ENCODE measurements around the gene RUNX1.

Gene RUNX1

DNA sequence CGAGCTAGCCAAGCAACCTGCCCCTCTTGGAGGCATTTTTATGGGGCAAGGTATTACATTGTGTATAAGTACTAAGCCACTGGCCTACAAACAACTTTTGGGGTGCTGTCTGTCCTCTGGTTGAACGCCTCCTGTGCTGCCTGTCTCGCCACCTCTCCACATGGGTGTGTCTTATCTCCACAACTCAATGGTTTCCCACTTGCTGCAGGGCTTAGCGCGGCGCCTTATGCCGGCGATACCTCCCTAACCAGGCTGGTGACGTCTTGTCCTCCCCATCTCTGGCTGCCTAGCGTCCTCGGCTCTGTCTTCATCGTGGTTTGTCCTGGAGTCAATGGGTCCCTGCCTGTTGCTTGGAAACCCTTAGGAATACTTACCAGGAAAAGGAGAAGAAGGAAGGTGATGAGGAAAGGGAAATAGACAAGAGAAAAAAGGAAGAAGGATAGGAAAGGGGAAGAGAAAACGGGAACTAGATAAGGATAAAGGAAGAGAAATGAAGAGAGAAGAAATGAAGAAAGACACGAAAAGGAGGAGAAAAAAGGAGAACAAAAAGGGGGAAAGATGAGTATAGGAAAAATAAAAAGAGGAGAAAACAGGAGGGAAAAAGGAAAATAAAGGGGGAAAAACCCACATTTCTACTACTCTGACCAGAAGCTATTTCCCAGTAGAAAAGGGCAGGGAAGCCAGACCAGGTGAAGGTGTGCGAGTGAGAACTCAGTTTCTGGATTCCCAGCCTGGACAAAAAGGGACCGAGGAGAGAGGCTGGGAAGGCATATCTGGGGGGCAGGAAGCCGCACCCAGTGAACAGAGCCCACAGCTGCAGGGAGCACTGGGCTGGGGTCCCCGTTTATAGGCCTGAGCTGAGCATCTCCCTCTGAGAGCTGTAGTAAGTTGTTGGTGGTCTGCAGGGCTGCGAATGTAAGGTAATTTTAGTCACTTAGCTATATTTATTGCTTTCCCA lies 294.1 kb downstream of the RUNX1 start:
- H3K9me3 ChIP-seq (ENCODE audit: control insufficient read depth, low read length), result no peaks in the 10 kb centered on the region
- DNase-seq, result no peak
- H3K4me3 ChIP-seq (ENCODE audit: insufficient read depth, low read depth, low read length, poor library complexity, severe bottlenecking), result no peak overlapping the region
- H3K27ac ChIP-seq (ENCODE audit: insufficient read depth, low read length, poor library complexity, severe bottlenecking), result no peak overlapping the region
- H3K36me3 ChIP-seq (ENCODE audit: control insufficient read depth, insufficient read depth, low read length), result no peaks in the 10 kb centered on the region
- no peaks in the 10 kb centered on the region for H3K27me3 ChIP-seq (replicated peaks; ENCODE audit: control insufficient read depth, insufficient read depth, low read length, poor library complexity, severe bottlenecking)
- no peaks in the 10 kb centered on the region for H3K4me1 ChIP-seq (ENCODE audit: control insufficient read depth, insufficient read depth, low read length, poor library complexity, severe bottlenecking)

DNA sequence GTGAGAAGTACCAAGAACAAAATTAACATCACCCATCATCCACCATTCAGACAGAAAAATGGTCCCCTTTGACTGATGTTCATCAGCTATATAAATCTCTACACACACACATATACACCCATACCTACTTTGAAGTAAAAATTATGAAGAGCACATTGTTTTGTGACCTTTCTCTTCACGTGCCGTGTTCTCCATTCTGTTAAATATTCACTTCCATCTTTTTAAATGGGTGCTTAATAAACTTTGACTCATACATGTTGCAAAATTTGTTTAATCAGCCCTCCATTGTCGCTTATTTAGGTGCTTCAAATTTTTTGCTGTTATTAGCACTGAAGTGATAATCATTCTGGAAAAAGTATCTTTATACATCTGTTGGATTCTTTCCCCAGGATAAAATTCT lies 300.2 kb downstream of the RUNX1 start:
- no peak overlapping the region for H3K4me3 ChIP-seq (ENCODE audit: insufficient read depth, low read depth, low read length, poor library complexity, severe bottlenecking)
- H3K36me3 ChIP-seq (ENCODE audit: control insufficient read depth, insufficient read depth, low read length), result no peaks in the 10 kb centered on the region
- H3K4me1 ChIP-seq (ENCODE audit: control insufficient read depth, insufficient read depth, low read length, poor library complexity, severe bottlenecking), result no peaks in the 10 kb centered on the region
- no peak for DNase-seq
- H3K9me3 ChIP-seq (ENCODE audit: control insufficient read depth, low read length), result no peaks in the 10 kb centered on the region
- no peak overlapping the region for H3K27ac ChIP-seq (ENCODE audit: insufficient read depth, low read length, poor library complexity, severe bottlenecking)
- H3K27me3 ChIP-seq (replicated peaks; ENCODE audit: control insufficient read depth, insufficient read depth, low read length, poor library complexity, severe bottlenecking), result no peaks in the 10 kb centered on the region

DNA sequence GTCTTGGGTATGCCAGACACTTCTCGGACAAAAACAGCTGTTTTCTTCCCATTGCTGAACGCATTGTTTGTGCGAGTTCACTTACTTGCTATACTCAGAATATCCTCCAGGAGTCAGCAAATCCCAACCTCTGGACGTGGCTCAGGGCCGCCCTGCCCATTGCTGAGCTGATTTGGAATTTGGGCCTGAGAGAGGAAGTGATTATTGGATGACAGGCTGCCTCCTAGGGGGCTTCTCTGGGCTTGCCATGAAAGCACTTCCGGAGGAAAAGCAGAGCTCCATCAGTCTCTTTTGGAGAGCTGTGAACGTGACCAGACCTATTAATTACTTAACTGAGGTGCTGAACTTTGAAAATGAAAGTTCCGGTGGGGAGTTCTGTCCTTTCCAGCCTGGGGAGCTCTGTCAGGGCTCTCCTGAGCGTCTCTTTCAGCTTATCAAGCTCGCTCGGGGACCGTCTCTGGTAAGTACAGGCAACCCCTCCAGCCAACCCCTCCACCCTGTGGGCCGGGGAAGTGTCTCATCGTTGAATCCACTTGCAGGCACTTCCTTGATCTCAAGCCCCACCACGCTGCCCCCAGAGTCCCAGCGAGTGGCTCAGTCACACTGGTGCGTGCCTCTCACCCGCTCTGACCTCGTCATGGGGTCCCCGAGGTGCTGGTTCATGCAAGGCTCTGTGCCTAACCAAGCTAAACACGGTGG lies 303.4 kb downstream of the RUNX1 start:
- Histone ChIP-seq H3K27me3 (replicated peaks; ENCODE audit: control insufficient read depth, insufficient read depth, low read length, poor library complexity, severe bottlenecking) (no peaks in the 10 kb centered on the region), H3K36me3 (ENCODE audit: control insufficient read depth, insufficient read depth, low read length) (no peaks in the 10 kb centered on the region), H3K4me1 (ENCODE audit: control insufficient read depth, insufficient read depth, low read length, poor library complexity, severe bottlenecking) (no peaks in the 10 kb centered on the region), H3K27ac (ENCODE audit: insufficient read depth, low read length, poor library complexity, severe bottlenecking) (no peak overlapping the region), H3K4me3 (ENCODE audit: insufficient read depth, low read depth, low read length, poor library complexity, severe bottlenecking) (no peak overlapping the region), H3K9me3 (ENCODE audit: control insufficient read depth, low read length) (no peaks in the 10 kb centered on the region)
- peak in 2 of 3 donors; percentile 5 to 37 for DNase-seq

DNA sequence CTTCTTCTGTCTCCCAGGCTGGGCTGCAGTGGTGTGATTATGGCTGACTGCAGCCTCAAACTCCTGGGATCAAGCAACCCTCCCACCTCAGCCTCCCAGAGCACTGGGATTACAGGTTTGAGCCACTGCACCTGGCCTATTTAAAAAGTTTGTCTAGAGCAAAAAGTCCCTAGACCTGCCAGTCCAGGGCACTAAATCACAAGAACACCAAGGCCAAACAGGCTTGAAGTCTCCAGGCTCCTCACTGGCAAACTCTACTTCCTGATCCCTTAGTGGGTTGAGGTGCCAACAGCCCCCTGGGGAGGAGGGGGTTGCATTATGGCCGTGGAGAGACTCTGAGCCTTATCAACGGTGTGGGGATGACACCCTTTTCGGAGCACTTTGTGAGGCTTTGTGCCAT lies 304.3 kb downstream of the RUNX1 start:
- Histone ChIP-seq H3K27ac (ENCODE audit: insufficient read depth, low read length, poor library complexity, severe bottlenecking) (no peak overlapping the region), H3K9me3 (ENCODE audit: control insufficient read depth, low read length) (no peaks in the 10 kb centered on the region), H3K4me3 (ENCODE audit: insufficient read depth, low read depth, low read length, poor library complexity, severe bottlenecking) (no peak overlapping the region), H3K27me3 (replicated peaks; ENCODE audit: control insufficient read depth, insufficient read depth, low read length, poor library complexity, severe bottlenecking) (no peaks in the 10 kb centered on the region), H3K4me1 (ENCODE audit: control insufficient read depth, insufficient read depth, low read length, poor library complexity, severe bottlenecking) (no peaks in the 10 kb centered on the region), H3K36me3 (ENCODE audit: control insufficient read depth, insufficient read depth, low read length) (no peaks in the 10 kb centered on the region)
- DNase-seq, result no peak

DNA sequence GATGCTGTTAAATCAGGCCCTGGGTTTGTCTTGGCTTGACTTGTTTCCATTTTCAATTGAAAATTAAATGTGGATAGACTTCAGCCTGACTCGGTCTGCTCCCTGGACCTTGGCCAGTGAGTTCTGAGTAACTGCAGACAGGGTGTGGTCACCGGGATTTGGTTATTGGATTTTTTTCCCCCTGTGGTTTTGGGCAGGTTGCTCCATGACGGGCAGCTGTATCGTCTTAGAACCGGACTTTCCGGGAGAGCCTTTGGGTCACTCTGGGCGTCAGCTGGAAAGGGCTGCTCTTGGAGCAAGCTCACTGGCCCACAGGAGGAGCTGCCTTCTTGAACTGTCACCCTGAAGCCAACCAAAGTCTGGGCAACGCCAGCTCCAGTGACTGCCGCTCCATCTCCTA lies 305.3 kb downstream of the RUNX1 start:
- Histone ChIP-seq H3K27me3 (replicated peaks; ENCODE audit: control insufficient read depth, insufficient read depth, low read length, poor library complexity, severe bottlenecking) (no peaks in the 10 kb centered on the region), H3K36me3 (ENCODE audit: control insufficient read depth, insufficient read depth, low read length) (no peaks in the 10 kb centered on the region), H3K4me1 (ENCODE audit: control insufficient read depth, insufficient read depth, low read length, poor library complexity, severe bottlenecking) (no peaks in the 10 kb centered on the region), H3K9me3 (ENCODE audit: control insufficient read depth, low read length) (no peaks in the 10 kb centered on the region), H3K4me3 (ENCODE audit: insufficient read depth, low read depth, low read length, poor library complexity, severe bottlenecking) (no peak overlapping the region), H3K27ac (ENCODE audit: insufficient read depth, low read length, poor library complexity, severe bottlenecking) (no peak overlapping the region)
- DNase-seq, result no peak

DNA sequence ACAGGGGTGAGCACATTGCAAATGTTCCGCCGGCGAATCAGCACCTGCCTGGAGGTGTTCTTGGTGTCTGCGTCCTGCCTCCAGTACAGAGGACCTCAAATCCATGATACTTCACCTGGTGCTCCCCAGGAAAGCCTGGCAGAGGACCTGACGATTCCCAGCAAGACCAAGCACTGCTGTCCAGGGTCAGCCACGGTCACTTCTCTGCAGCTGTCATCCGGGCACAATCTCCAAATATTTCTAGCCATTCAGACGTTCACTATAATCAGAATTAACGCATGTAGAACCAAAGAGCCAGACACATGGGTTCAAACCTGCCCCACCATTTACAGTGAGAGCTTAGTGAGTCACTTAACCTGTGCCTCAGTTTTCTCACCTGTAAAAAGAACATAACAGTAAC lies 305.8 kb downstream of the RUNX1 start:
- H3K27me3 ChIP-seq (replicated peaks; ENCODE audit: control insufficient read depth, insufficient read depth, low read length, poor library complexity, severe bottlenecking), result no peaks in the 10 kb centered on the region
- no peaks in the 10 kb centered on the region for H3K9me3 ChIP-seq (ENCODE audit: control insufficient read depth, low read length)
- H3K4me1 ChIP-seq (ENCODE audit: control insufficient read depth, insufficient read depth, low read length, poor library complexity, severe bottlenecking), result no peaks in the 10 kb centered on the region
- no peaks in the 10 kb centered on the region for H3K36me3 ChIP-seq (ENCODE audit: control insufficient read depth, insufficient read depth, low read length)
- H3K4me3 ChIP-seq (ENCODE audit: insufficient read depth, low read depth, low read length, poor library complexity, severe bottlenecking), result no peak overlapping the region
- no peak for DNase-seq
- H3K27ac ChIP-seq (ENCODE audit: insufficient read depth, low read length, poor library complexity, severe bottlenecking), result no peak overlapping the region

DNA sequence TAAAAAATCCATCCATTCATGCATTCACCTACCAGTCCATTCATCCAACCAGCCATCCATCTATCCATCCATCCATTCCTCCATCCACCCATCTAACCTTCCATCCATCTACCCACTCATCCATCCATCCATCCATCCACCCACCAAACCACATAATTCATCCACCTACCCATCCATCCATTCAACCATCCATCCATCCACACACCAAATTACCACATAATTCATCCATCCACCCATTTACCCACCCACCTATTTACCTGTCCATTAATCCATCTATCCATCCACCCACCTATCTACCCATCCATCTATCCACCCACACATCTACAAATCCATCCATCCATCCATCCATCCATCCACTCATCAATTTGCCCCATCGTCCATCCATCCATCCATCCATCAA lies 308.9 kb downstream of the RUNX1 start:
- Histone ChIP-seq H3K4me1 (ENCODE audit: control insufficient read depth, insufficient read depth, low read length, poor library complexity, severe bottlenecking) (no peaks in the 10 kb centered on the region), H3K27me3 (replicated peaks; ENCODE audit: control insufficient read depth, insufficient read depth, low read length, poor library complexity, severe bottlenecking) (no peaks in the 10 kb centered on the region), H3K36me3 (ENCODE audit: control insufficient read depth, insufficient read depth, low read length) (no peaks in the 10 kb centered on the region), H3K4me3 (ENCODE audit: insufficient read depth, low read depth, low read length, poor library complexity, severe bottlenecking) (no peak overlapping the region), H3K9me3 (ENCODE audit: control insufficient read depth, low read length) (no peaks in the 10 kb centered on the region), H3K27ac (ENCODE audit: insufficient read depth, low read length, poor library complexity, severe bottlenecking) (no peak overlapping the region)
- DNase-seq, result no peak
